ENCODE results near the gene FGG.

FGG gene

DNA sequence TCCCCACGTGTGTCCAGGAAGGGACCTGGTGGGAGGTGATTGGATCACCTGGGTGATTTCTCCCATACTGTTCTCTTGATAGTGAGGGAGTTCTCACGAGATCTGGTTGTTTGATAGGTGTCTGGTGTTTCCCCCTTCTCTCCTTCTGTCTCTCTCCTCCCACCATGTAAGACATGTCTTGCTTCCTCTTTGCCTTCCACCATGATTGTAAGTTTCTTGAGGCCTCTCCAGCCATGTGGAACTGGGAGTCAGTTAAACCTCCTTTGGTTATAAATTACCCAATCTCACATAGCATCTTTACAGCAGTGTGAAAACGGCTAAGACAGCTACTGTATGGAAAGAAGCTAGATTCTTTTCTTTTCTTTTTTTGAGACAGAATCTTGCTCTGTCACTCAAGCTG, 21.6 kb upstream of the FGG start:
- no peak overlapping the region for H3K4me3 ChIP-seq (ENCODE audit: control insufficient read depth, low read depth, low read length)
- TF ChIP-seq, protein P1, sequence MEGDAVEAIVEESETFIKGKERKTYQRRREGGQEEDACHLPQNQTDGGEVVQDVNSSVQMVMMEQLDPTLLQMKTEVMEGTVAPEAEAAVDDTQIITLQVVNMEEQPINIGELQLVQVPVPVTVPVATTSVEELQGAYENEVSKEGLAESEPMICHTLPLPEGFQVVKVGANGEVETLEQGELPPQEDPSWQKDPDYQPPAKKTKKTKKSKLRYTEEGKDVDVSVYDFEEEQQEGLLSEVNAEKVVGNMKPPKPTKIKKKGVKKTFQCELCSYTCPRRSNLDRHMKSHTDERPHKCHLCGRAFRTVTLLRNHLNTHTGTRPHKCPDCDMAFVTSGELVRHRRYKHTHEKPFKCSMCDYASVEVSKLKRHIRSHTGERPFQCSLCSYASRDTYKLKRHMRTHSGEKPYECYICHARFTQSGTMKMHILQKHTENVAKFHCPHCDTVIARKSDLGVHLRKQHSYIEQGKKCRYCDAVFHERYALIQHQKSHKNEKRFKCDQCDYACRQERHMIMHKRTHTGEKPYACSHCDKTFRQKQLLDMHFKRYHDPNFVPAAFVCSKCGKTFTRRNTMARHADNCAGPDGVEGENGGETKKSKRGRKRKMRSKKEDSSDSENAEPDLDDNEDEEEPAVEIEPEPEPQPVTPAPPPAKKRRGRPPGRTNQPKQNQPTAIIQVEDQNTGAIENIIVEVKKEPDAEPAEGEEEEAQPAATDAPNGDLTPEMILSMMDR (conservative IDR thresholded peaks at IDR 0.05; ENCODE audit: control insufficient read depth, insufficient read depth, low read depth, low read length) = no peak
- DNase-seq (ENCODE audit: low read depth) = no peak

DNA sequence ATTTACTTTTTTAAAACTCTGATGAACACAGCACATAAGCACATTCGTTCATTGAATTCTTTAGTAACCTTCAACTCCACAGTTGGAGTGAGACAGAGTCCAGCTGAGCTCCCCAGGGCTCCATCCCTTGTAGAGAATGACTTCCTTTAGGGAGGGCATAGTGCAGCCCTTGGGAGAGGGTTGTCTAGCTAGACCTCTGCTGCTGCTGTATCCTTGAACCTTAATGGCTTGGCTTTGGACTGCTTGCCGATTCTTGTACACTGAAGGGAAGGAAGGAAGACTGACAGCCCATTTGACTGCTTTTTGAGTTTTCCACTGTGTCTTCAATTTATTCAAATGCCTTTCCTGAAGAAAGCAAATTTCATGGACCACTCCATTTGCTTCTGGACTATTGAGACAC, 19.4 kb upstream of the FGG start:
- no peak for DNase-seq (ENCODE audit: low read depth)
- H3K4me3 ChIP-seq (ENCODE audit: control insufficient read depth, low read depth, low read length) = no peak overlapping the region
- TF ChIP-seq, protein P1 (conservative IDR thresholded peaks at IDR 0.05; ENCODE audit: control insufficient read depth, insufficient read depth, low read depth, low read length) = no peak

DNA sequence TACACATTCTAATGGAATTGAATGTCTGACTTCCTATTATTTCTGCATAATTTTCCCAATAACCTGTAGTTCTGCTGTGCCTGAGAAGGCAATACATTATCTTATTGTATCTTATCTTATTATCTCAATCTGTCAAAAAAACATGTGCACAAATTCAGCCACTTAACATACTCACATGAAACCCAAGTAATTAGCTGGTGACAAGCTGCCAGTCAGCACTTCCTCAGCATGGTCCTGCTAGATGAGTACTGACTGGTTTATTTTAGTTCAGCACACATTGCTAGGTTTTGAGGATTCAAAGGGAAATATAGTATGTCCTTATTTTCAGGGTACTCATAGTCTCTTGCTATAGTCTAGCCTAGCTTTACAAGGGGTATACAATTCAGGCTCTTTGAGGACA, 17.9 kb upstream of the FGG start:
- TF ChIP-seq, protein P1 (conservative IDR thresholded peaks at IDR 0.05; ENCODE audit: control insufficient read depth, insufficient read depth, low read depth, low read length) = no peak
- no peak overlapping the region for H3K4me3 ChIP-seq (ENCODE audit: control insufficient read depth, low read depth, low read length)
- DNase-seq (ENCODE audit: low read depth) = no peak

DNA sequence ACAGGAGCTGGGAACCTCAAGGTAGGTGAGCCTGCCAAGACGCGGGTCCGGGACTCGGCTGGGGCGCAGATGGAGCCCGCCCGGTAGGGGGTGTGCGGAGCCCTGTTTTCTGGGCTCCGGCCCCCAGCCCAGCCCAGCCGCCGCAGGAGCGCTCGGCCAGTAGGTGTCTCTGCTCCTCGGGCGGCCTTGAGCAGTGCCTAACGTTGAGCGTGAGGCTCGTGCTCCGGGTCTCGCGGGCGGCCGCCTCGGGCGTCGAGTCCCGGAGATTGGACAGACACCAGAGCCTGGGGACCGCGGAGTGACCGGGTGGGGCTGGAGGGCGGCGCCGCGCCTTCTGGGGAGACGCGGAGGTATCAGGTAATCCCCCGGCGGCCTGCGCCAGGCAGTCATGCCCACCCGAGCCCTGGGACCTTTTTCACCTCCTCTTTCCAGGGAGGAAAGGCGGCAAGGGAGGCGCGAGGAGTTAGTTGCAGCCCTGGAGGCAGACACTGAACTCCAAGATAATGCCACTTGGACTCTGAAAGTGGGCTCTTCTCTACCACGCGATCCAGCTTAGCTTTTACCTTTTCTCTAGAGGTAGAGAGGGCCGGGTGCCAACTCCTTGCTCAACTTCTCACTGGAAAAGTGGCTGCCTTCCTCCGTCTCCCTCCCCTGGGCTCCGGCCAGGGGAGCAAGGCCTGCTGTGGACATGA, 14.5 kb upstream of the FGG start:
- peak overlapping the region; percentile 15 for H3K4me3 ChIP-seq (ENCODE audit: control insufficient read depth, low read depth, low read length)
- peak; percentile 49 for DNase-seq (ENCODE audit: low read depth)
- TF ChIP-seq, protein P1 (conservative IDR thresholded peaks at IDR 0.05; ENCODE audit: control insufficient read depth, insufficient read depth, low read depth, low read length) = peak; percentile 51

DNA sequence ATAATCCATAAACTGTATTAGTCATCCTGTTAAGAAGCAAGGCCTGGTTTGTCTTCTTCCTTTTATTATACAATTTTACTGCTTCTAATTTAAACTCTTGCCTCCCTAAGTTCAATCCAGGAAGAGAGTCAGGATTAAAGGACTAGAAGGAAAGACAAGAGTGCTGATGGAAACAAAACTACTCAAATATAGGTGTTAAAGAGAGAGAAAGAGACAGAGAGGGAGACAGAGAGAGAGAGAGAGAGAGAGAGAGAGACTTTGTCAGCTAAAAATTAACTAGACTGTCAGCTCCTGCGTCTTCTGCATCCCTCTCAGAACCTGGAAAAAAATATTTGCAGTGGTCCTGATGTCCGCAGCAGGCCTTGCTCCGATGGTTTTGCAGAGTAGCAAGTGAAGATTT, 13.5 kb upstream of the FGG start:
- no peak overlapping the region for H3K4me3 ChIP-seq (ENCODE audit: control insufficient read depth, low read depth, low read length)
- TF ChIP-seq, protein P1 (conservative IDR thresholded peaks at IDR 0.05; ENCODE audit: control insufficient read depth, insufficient read depth, low read depth, low read length) = no peak
- peak; percentile 12 for DNase-seq (ENCODE audit: low read depth)

DNA sequence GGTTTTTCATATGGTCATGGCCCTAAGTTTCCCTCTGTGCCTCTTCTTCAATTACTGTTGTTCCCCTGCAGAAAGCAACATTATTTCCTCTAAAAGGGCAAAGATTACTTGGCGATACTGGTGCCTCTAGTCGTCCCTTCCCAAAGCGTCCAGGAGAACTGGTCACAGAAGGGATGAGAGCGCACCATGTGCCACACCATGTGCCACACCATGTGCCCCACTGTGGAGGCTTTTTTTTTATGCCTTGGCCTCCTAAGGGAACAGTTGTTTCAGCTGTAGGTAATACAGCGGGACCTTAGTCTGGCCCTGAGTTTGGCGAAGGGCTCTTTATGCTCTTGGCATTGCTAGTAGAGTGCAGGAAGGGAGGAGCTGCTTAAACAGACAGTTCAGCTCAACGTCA, 11.5 kb upstream of the FGG start:
- DNase-seq (ENCODE audit: low read depth) = no peak
- TF ChIP-seq, protein P1 (conservative IDR thresholded peaks at IDR 0.05; ENCODE audit: control insufficient read depth, insufficient read depth, low read depth, low read length) = no peak
- no peak overlapping the region for H3K4me3 ChIP-seq (ENCODE audit: control insufficient read depth, low read depth, low read length)

DNA sequence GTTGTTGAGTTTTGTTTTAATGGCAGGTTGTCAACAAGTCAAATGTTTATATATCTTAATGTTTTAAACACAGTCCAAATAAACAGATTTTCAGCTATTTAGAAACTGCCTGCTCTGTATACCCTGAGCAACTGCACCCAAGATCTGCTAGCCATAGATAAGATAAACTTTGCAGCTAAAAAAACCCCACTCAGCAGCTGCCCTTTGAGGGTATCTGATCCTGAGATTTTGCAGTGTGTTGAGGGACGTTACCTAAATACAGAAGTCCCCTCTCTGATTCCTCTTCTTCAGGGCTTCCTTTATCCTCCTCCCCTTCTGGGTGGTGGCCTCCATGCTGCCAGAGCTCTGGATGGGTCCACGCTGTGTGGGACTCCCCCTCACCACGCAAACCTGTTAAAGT, 11.0 kb upstream of the FGG start:
- no peak overlapping the region for H3K4me3 ChIP-seq (ENCODE audit: control insufficient read depth, low read depth, low read length)
- no peak for DNase-seq (ENCODE audit: low read depth)
- TF ChIP-seq, protein P1 (conservative IDR thresholded peaks at IDR 0.05; ENCODE audit: control insufficient read depth, insufficient read depth, low read depth, low read length) = no peak
